GM12865 (cell line): ENCODE measurements around the gene GPR183.
A peak's percentile ranks its signal among the peaks of the same experiment; 100 is the strongest.

Source experiments
- DNase-seq: peaks from one replicate; pipeline ENCODE4 v3.0.0; 2010; ENCODE audit warnings: low read depth
- H3K4me3 ChIP-seq: 2 replicates; pipeline ENCODE4 v1.5.1; 2011; ENCODE audit warnings: mild to moderate bottlenecking, low read depth, low read length, control low read depth
- TF ChIP-seq, protein P1 (sequence below): IDR thresholded peaks from 2 replicates; pipeline ENCODE4 v1.5.1; 2011; ENCODE audit warnings: low read length, control low read depth, low read depth, inconsistent platforms; ENCODE audit not compliant: insufficient read depth; ENCODE audit errors: missing control alignments

GPR183 gene

DNA sequence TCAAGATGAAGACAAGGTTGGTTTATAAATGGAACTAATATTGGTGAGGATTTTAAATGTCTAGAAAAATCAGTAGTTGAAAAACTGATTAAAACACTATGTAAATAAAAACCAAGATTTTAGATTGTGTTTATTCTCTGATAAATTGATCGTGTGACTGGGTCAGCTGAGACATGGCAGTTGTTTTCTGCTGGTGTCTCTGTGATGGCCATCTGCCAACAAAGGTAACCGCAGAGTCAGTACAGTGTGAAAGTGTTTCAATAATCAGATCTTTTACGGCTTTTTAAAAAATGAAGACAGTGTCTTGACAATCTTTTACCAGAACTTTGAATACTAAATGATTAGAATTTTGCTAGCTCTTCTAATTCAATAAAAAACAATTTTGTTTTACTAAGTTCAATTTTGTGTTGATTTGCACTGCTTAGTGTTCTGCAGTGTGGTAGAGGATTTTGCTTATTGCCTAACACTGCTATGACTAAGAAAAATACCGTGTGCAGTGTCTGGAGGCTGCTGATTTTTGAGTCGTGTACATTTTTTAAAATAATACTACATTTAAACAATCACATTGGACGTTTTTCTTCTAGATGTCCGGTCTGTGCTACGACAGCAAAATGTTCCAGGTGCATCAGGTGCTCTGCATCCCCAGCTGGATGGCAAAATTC, 32.7 kb upstream of the GPR183 start:
- TF ChIP-seq, protein P1, sequence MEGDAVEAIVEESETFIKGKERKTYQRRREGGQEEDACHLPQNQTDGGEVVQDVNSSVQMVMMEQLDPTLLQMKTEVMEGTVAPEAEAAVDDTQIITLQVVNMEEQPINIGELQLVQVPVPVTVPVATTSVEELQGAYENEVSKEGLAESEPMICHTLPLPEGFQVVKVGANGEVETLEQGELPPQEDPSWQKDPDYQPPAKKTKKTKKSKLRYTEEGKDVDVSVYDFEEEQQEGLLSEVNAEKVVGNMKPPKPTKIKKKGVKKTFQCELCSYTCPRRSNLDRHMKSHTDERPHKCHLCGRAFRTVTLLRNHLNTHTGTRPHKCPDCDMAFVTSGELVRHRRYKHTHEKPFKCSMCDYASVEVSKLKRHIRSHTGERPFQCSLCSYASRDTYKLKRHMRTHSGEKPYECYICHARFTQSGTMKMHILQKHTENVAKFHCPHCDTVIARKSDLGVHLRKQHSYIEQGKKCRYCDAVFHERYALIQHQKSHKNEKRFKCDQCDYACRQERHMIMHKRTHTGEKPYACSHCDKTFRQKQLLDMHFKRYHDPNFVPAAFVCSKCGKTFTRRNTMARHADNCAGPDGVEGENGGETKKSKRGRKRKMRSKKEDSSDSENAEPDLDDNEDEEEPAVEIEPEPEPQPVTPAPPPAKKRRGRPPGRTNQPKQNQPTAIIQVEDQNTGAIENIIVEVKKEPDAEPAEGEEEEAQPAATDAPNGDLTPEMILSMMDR = no peak
- H3K4me3 ChIP-seq = no peak overlapping the region
- DNase-seq = no peak

DNA sequence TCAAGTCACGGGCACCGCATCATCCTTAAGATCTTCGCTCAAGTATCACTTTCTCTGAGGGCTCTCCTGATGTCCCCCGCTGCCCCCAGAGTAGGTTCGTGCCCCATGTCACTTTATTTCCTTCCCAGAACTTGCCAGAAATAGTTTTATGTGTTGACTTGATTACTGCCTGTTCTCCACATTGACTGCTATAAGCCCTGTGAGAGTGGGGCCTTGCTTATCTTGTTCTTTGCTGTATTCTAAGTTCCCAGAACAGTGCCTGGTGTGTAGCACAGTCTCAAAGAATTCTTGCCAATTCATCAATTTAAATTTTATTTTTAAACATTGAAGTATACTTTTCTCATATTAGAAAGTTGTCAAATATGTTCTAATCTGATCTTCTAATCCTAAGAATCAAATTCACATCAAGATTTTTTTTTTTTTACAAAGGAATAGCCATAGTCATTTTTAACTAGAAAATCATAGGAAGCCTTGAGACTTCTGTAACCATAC, 32.1 kb upstream of the GPR183 start:
- H3K4me3 ChIP-seq = no peak overlapping the region
- TF ChIP-seq, protein P1 = no peak
- no peak for DNase-seq

DNA sequence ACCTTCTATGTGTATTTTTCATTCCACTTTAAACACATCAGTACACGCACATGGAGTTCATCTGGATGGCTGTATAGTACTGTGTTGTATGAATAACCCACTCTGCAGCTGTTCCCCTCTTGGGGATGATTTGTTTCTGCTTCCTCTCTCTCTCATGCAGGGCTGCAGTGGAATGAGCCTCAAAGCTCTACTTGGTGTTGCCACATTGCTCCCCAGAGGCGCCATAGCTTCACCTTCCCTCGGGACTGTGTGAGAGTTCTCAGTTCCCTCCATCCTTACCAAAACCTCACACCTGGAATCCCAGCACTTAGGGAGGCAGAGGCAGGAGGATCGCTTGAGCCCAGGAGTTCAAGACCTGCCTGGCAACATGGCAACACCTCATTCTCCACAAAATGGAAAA, 28.4 kb upstream of the GPR183 start:
- DNase-seq = peak; percentile 60
- TF ChIP-seq, protein P1 = no peak

DNA sequence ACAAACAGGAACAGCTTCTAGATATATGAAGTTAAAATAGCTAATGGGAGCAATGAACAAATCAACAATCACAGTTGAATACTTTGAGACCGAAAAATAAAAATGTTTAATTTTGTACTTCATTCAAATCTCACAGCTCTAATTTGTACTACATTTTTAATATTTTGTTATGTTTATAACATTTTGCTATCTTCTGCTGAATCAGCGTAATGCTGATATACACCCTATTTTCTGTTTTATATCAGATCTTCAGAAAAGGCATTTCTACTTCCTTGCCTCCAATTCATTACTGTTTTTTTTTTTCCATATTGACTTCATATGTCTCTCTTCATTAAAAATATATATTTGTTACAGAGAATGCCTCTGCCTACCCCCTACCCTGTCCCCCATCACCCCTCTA, 27.9 kb upstream of the GPR183 start:
- no peak for DNase-seq

More for the DNA sequence above, 28.4 kb upstream of the GPR183 start:
- H3K4me3 ChIP-seq = no peak overlapping the region

DNA sequence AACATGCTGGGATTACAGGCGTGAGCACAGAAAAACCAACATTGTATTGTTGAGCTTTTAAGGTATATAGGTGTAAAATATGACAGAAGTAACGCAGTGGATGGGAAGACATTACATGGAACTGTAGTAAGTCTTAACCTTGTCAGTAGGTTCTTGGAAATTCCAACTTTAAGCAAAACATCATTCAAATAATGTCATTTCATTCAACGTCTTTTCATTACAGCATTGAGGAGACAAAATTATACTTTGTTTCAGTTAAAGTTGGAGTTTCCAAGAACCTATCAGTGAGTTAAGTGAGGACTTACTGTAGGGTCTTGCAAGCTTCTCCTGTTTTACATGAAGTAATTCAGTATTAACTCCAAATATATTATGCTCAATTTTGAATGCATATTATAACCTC, 27.0 kb upstream of the GPR183 start:
- no peak overlapping the region for H3K4me3 ChIP-seq
- no peak for DNase-seq
- TF ChIP-seq, protein P1 = no peak

More for the DNA sequence above, 27.9 kb upstream of the GPR183 start:
- H3K4me3 ChIP-seq = no peak overlapping the region
- TF ChIP-seq, protein P1 = no peak

DNA sequence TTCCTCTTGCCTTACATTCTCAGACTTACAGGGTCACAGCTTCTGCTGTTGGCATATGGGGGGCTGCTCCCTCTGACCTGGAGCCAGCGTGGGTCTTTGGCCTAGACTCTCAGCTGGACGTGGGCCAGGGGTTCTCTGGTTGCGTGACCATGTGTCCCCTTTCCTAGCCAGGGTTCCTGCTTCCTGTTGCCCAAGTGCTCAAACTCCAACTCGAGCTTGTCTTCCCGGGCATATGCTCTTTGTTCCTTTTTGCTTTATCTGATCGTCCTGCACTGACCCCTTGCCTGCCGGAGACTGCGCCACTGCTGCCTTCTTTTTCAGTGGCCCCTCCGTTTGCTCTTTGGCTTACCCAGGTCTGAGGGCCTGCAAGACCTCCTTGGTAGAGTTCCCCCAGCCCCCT, 25.3 kb upstream of the GPR183 start:
- H3K4me3 ChIP-seq = no peak overlapping the region
- TF ChIP-seq, protein P1 = no peak
- DNase-seq = no peak

DNA sequence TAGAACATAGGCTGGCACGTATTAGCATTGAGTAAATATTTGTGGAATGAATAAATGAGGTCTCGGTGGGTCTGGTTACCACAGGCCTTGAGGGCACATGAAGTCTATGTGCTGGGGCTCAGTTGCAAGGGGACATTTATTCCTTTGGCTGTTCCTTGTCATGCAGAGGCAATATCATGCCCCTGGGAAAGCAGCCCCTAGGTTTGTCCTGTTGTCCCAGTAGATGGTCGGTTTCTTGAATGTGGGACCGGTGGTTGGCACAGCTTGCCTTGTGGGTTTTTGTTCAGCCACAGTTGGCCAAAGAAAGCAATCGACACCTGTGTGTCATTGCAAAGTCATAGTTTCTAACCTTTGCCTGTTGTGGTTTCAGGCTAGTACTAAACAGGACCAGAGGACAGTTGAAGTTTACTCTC, 24.7 kb upstream of the GPR183 start:
- DNase-seq = peak; percentile 81
- TF ChIP-seq, protein P1 = no peak
- no peak overlapping the region for H3K4me3 ChIP-seq
